ENCODE measurements around the gene FBLN1.

Gene FBLN1

GRCh38 chr22:45526281-45526680, 23.6 kb downstream of the FBLN1 start:
- peaks cover 0 to 18% (median 6%) of the 10 kb centered on the region in 3 donors for H3K36me3 ChIP-seq
- H3K4me1 ChIP-seq = peaks cover 0 to 21% (median 13%) of the 10 kb centered on the region in 4 donors
- H3K27ac ChIP-seq = peak overlapping the region in 1 of 2 donors; percentile 9
- no peaks in the 10 kb centered on the region for H3K9me3 ChIP-seq
- TF ChIP-seq, protein P1, sequence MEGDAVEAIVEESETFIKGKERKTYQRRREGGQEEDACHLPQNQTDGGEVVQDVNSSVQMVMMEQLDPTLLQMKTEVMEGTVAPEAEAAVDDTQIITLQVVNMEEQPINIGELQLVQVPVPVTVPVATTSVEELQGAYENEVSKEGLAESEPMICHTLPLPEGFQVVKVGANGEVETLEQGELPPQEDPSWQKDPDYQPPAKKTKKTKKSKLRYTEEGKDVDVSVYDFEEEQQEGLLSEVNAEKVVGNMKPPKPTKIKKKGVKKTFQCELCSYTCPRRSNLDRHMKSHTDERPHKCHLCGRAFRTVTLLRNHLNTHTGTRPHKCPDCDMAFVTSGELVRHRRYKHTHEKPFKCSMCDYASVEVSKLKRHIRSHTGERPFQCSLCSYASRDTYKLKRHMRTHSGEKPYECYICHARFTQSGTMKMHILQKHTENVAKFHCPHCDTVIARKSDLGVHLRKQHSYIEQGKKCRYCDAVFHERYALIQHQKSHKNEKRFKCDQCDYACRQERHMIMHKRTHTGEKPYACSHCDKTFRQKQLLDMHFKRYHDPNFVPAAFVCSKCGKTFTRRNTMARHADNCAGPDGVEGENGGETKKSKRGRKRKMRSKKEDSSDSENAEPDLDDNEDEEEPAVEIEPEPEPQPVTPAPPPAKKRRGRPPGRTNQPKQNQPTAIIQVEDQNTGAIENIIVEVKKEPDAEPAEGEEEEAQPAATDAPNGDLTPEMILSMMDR (IDR thresholded peaks at IDR 0.05) = no peak
- H3K4me3 ChIP-seq = no peak overlapping the region
- intact Hi-C loops (cut with DNase I; ENCODE audit: low total_unique reads) = no loop called here
- DNase-seq = no peak
- H3K27me3 ChIP-seq = no peaks in the 10 kb centered on the region

- intact Hi-C loops (cut with DNase I; ENCODE audit: low total_unique reads) = no loop called here
- TF ChIP-seq, protein P1 (IDR thresholded peaks at IDR 0.05) = no peak
- Histone ChIP-seq H3K4me3 (no peak overlapping the region), H3K27ac (no peak overlapping the region), H3K4me1 (peaks cover 0 to 21% (median 13%) of the 10 kb centered on the region in 4 donors), H3K9me3 (no peaks in the 10 kb centered on the region), H3K36me3 (peaks cover 0 to 23% (median 6%) of the 10 kb centered on the region in 3 donors), H3K27me3 (no peaks in the 10 kb centered on the region)
- DNase-seq = no peak
Measured at GRCh38 chr22:45526768-45527360, 24.2 kb downstream of the FBLN1 start.

DNA sequence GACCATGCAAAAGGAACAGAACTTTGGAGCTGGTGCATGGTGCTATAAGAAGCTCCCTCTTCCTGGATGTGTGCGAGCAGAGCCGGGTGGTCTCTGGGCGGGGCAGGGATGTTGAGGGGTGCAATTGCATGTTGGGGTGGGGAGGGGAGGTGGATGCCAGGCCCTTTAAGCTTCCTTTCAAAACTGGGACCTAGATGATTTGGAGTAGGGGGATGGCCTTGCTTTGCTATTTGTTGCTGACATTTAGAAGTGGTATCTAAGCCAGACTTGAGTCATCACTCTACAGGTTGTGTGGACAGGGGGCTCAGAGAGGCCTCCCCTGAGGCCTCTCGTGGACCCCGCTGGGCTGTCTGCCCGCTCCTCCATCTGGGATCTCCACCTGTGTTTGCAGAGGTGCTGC, 24.8 kb downstream of the FBLN1 start:
- no peak overlapping the region for H3K4me3 ChIP-seq
- H3K9me3 ChIP-seq = no peaks in the 10 kb centered on the region
- no peak overlapping the region for H3K27ac ChIP-seq
- TF ChIP-seq, protein P1 (IDR thresholded peaks at IDR 0.05) = no peak
- peaks cover 0 to 26% (median 4%) of the 10 kb centered on the region in 3 donors for H3K36me3 ChIP-seq
- no peak for DNase-seq
- peaks cover 0 to 19% (median 12%) of the 10 kb centered on the region in 4 donors for H3K4me1 ChIP-seq
- H3K27me3 ChIP-seq = no peaks in the 10 kb centered on the region
- intact Hi-C loops (cut with DNase I; ENCODE audit: low total_unique reads) = no loop called here

GRCh38 chr22:45528046-45528445, 25.4 kb downstream of the FBLN1 start:
- intact Hi-C loops (cut with DNase I; ENCODE audit: low total_unique reads) = no loop called here
- Histone ChIP-seq H3K36me3 (peaks cover 0 to 26% (median 9%) of the 10 kb centered on the region in 3 donors), H3K4me1 (peaks cover 0 to 18% (median 12%) of the 10 kb centered on the region in 4 donors), H3K27ac (no peak overlapping the region), H3K9me3 (no peaks in the 10 kb centered on the region), H3K27me3 (no peaks in the 10 kb centered on the region), H3K4me3 (no peak overlapping the region)
- TF ChIP-seq, protein P1 (IDR thresholded peaks at IDR 0.05) = no peak
- no peak for DNase-seq

DNA sequence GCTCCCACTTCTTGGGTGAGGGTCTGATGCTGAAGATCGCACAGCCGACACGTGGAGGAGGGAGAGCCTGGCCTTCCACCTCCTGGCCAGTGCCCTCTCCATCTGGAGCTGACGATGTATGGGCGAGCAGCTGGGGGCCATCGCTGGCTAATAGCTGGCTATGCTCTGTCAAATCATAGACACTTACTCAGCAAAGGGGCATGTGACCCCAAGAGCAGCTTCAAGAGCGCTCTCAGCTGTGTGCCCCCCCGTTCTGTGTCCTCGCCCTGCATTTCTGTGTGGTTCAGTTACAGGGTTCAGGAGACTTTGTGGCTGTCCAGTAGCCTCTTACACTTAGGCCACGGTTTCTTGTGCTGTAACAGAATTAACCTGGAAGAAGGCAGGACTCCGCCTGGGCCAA, 26.4 kb downstream of the FBLN1 start:
- TF ChIP-seq, protein P1 (IDR thresholded peaks at IDR 0.05) = no peak
- DNase-seq = no peak
- Histone ChIP-seq H3K27me3 (no peaks in the 10 kb centered on the region), H3K4me3 (no peak overlapping the region), H3K27ac (no peak overlapping the region), H3K36me3 (peaks cover 0 to 26% (median 18%) of the 10 kb centered on the region in 3 donors), H3K4me1 (peaks cover 0 to 12% (median 6%) of the 10 kb centered on the region in 4 donors), H3K9me3 (no peaks in the 10 kb centered on the region)
- intact Hi-C loops (cut with DNase I; ENCODE audit: low total_unique reads) = no loop called here

All from tibial artery (tissue), 4 donors.